Fibroblast of villous mesenchyme (primary cell): ENCODE measurements around the gene RPL22. TPM values are rescaled to one million over a fixed set of nuclear protein-coding genes. Genes with fewer than 3 reads are reported as not detected.

ENCODE experiments used
- DNase-seq: peaks from one replicate; pipeline ENCODE4 v3.0.0-alpha.2; 2010; ENCODE audit warnings: low read depth
- H3K4me3 ChIP-seq: 2 replicates; pipeline ENCODE4 v1.5.1; 2011; ENCODE audit warnings: low read depth, mild to moderate bottlenecking, low read length
- CTCF ChIP-seq: IDR thresholded peaks from 2 replicates; pipeline ENCODE4 v1.5.1; 2012; ENCODE audit warnings: low read depth, mild to moderate bottlenecking, low read length; ENCODE audit not compliant: insufficient read depth
- total RNA-seq: library from RNA; depleted of rRNA; stranded (reverse); fragments of >200 nt; gene quantifications from 2 replicates; pipeline ENCODE4 v1.2.3, GENCODE V29; 2012

RPL22 gene
- total RNA-seq, 1 donor = 97.6 TPM

GRCh38 chr1:6239950-6240768 is 40.8 kb upstream of the RPL22 start:
- DNase-seq = peak; percentile 42

GRCh38 chr1:6239213-6239752 is 39.9 kb upstream of the RPL22 start:
- no peak overlapping the region for H3K4me3 ChIP-seq
- no peak for TF ChIP-seq CTCF
- no peak for DNase-seq

More at GRCh38 chr1:6239950-6240768, 40.8 kb upstream of the RPL22 start:
- no peak for TF ChIP-seq CTCF
- no peak overlapping the region for H3K4me3 ChIP-seq

GRCh38 chr1:6237093-6237492 is 37.7 kb upstream of the RPL22 start:
- TF ChIP-seq CTCF = no peak
- no peak overlapping the region for H3K4me3 ChIP-seq
- no peak for DNase-seq

- no peak for TF ChIP-seq CTCF
- DNase-seq = no peak
- H3K4me3 ChIP-seq = peak overlapping the region; percentile 83
These were observed 35.9 kb upstream of the RPL22 start for GRCh38 chr1:6235296-6235677.

- no peak for TF ChIP-seq CTCF
- peak; percentile 33 for DNase-seq
- peak overlapping the region; percentile 83 for H3K4me3 ChIP-seq
These were observed 35.3 kb upstream of the RPL22 start for GRCh38 chr1:6234502-6235295.

- no peak for TF ChIP-seq CTCF
- H3K4me3 ChIP-seq = no peak overlapping the region
- DNase-seq = no peak
These were observed 34.0 kb upstream of the RPL22 start for GRCh38 chr1:6233376-6233775.
